IPS DF 4.7 (cell line): Measurements from ENCODE around the gene ZNF578.
"Not testable (repeated sequence)": the region's sequence is repeated elsewhere in the genome, so short reads cannot be mapped to it uniquely, and the experiment has no call there.

ENCODE experiments used
- DNase-seq: peaks from one replicate; pipeline ENCODE4 v3.0.0-alpha.2; 2013; ENCODE audit warnings: low spot score; ENCODE audit errors: extremely low read depth

Gene ZNF578

DNA sequence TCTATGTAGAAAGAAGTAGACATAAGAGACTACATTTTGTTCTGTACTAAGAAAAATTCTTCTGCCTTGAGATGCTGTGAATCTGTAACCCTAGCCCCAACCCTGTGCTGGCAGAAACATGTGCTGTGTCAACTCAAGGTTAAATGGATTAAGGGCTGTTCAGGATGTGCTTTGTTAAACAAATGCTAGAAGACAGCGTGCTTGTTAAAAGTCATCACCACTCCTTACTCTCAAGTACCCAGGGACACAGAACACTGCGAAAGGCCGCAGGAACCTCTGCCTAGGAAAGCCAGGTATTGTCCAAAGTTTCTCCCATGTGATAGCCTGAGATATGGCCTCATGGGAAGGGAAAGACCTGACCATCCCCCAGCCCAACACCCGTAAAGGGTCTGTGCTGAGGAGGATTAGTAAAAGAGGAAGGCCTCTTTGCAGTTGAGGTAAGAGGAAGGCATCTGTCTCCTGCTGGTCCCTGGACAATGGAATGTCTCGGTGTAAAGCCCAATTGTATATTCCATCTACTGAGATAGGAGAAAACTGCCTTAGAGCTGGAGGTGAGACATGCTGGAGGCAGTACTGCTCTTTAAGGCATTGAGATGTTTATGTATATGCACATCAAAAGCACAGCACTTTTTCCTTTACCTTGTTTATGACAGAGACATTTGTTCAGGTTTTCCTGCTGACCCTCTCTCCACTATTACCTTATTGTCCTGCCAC lies 105.5 kb downstream of the ZNF578 start:
- DNase-seq = not testable (repeated sequence)

DNA sequence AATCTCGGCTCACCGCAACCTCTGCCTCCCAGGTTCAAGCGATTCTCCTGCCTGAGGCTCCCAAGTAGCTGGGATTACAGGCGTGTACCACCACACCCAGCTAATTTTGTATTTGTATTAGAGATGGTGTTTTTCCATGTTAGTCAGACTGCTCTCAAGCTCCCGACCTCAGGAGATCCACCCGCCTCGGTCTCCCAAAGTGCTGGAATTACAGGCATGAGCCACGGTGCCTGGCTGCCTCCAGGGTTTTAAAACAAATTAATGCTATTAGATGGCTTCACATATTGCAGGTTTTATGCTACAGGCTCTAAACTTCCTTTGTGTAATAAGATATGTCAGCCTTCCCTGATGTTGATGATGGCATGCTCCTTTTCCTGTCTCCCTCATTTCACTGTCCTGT lies 108.3 kb downstream of the ZNF578 start:
- not testable (repeated sequence) for DNase-seq
